ENCODE measurements around the gene GTF2H4. TPM values are rescaled to one million over a fixed set of nuclear protein-coding genes. Genes with fewer than 3 reads are reported as not detected.

The GTF2H4 gene
- total RNA-seq, 1 experiment from 2014 or later = 43.6 TPM

DNA sequence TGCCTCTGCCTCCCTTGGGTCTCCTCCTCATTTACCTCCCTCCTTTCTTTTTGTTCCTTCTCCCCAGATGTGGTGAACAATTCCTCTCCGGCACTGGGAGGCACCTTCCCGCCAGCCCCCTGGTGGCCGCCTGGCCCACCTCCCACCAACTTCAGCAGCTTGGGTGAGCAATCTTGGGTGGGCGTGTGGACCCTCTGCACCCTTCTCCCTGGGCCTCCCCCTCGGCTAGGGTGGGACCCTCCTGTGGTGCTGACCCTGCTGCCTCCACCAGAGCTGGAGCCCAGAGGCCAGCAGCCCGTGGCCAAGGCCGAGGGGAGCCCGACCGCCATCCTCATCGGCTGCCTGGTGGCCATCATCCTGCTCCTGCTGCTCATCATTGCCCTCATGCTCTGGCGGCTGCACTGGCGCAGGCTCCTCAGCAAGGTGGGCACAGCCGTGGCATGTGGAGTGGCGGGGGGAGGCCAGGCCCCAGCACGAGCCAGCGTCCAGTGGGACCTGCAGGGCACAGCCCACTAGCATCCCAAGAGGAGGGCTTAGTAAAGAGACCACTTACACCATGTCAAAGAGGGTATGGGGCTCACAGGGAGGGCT, 14.9 kb upstream of the GTF2H4 start:
- H3K9me3 ChIP-seq = no peaks in the 10 kb centered on the region
- intact Hi-C loops (cut with micrococcal nuclease; ENCODE audit: unreplicated experiment) = no loop called here
- no TSS peak for BruUV-seq (replicated peaks)
- POLR2A ChIA-PET = no interaction called here
- Mint-ChIP-seq H3K27ac (ENCODE audit: unreplicated experiment) (no peak overlapping the region), H3K4me1 (ENCODE audit: low read depth, unreplicated experiment) (no peaks in the 10 kb centered on the region), H3K9me3 (ENCODE audit: unreplicated experiment) (no peaks in the 10 kb centered on the region), H3K36me3 (ENCODE audit: insufficient read depth, unreplicated experiment) (peaks cover 32% of the 10 kb centered on the region), H3K4me3 (ENCODE audit: unreplicated experiment) (no peak overlapping the region), H3K27me3 (ENCODE audit: insufficient read depth, unreplicated experiment) (no peaks in the 10 kb centered on the region)
- CTCF ChIA-PET = interaction anchor here (0.8 kb wide), 1 partner anchor 178 kb away, joined by 3 read pairs; no protein-coding TSS in a partner anchor
- no peaks in the 10 kb centered on the region for H3K4me1 ChIP-seq
- no peak overlapping the region for H3K4me3 ChIP-seq (ENCODE audit: low read depth, low read length)
- TF ChIP-seq, protein P1, sequence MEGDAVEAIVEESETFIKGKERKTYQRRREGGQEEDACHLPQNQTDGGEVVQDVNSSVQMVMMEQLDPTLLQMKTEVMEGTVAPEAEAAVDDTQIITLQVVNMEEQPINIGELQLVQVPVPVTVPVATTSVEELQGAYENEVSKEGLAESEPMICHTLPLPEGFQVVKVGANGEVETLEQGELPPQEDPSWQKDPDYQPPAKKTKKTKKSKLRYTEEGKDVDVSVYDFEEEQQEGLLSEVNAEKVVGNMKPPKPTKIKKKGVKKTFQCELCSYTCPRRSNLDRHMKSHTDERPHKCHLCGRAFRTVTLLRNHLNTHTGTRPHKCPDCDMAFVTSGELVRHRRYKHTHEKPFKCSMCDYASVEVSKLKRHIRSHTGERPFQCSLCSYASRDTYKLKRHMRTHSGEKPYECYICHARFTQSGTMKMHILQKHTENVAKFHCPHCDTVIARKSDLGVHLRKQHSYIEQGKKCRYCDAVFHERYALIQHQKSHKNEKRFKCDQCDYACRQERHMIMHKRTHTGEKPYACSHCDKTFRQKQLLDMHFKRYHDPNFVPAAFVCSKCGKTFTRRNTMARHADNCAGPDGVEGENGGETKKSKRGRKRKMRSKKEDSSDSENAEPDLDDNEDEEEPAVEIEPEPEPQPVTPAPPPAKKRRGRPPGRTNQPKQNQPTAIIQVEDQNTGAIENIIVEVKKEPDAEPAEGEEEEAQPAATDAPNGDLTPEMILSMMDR (IDR thresholded peaks at IDR 0.05; ENCODE audit: insufficient read depth in 1 of 2, low read depth in 1 of 2, low read length in 1 of 2, severe bottlenecking in 1 of 2, unreplicated experiment in 1 of 2) = peak; percentile 30 to 39
- H3K27me3 ChIP-seq (replicated peaks; ENCODE audit: control insufficient read depth, insufficient read depth, low read length) = no peaks in the 10 kb centered on the region
- peak; percentile 15 for DNase-seq
- peaks cover 10% of the 10 kb centered on the region for H3K36me3 ChIP-seq (ENCODE audit: control insufficient read depth, insufficient read depth, low read length)

DNA sequence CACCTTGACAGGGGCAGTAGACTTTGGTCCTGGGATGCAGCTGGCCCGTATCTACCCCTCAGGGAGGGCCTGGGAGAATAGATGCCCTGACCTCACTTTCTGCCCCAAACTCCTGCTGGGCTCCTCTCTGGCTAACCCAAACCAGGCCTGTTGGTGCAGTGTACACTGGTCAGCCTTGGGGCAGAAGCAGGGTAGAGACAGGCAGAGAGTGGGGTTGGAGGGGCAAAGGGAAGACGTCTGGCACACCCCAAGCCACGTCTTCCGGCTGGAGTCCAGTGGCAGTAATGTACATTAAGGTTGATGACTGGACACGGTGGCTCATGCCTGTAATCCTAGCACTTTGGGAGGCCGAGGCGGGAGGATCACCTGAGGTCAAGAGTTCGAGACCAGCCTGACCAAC, 14.3 kb upstream of the GTF2H4 start:
- no peaks in the 10 kb centered on the region for H3K27me3 Mint-ChIP-seq (ENCODE audit: insufficient read depth, unreplicated experiment)
- H3K9me3 ChIP-seq = no peaks in the 10 kb centered on the region
- no peaks in the 10 kb centered on the region for H3K27me3 ChIP-seq (replicated peaks; ENCODE audit: control insufficient read depth, insufficient read depth, low read length)
- no peak overlapping the region for H3K4me3 Mint-ChIP-seq (ENCODE audit: unreplicated experiment)
- peaks cover 9% of the 10 kb centered on the region for H3K36me3 ChIP-seq (ENCODE audit: control insufficient read depth, insufficient read depth, low read length)
- ChIA-PET CTCF (no interaction called here), POLR2A (no interaction called here)
- H3K9me3 Mint-ChIP-seq (ENCODE audit: unreplicated experiment) = no peaks in the 10 kb centered on the region
- TF ChIP-seq, protein P1 (IDR thresholded peaks at IDR 0.05; ENCODE audit: insufficient read depth in 1 of 2, low read depth in 1 of 2, low read length in 1 of 2, severe bottlenecking in 1 of 2, unreplicated experiment in 1 of 2) = no peak
- H3K4me1 ChIP-seq = no peaks in the 10 kb centered on the region
- no peak overlapping the region for H3K27ac Mint-ChIP-seq (ENCODE audit: unreplicated experiment)
- intact Hi-C loops (cut with micrococcal nuclease; ENCODE audit: unreplicated experiment) = no loop called here
- no peak overlapping the region for H3K4me3 ChIP-seq (ENCODE audit: low read depth, low read length)
- BruUV-seq (replicated peaks) = no TSS peak
- peaks cover 32% of the 10 kb centered on the region for H3K36me3 Mint-ChIP-seq (ENCODE audit: insufficient read depth, unreplicated experiment)
- DNase-seq = no peak
- no peaks in the 10 kb centered on the region for H3K4me1 Mint-ChIP-seq (ENCODE audit: low read depth, unreplicated experiment)

DNA sequence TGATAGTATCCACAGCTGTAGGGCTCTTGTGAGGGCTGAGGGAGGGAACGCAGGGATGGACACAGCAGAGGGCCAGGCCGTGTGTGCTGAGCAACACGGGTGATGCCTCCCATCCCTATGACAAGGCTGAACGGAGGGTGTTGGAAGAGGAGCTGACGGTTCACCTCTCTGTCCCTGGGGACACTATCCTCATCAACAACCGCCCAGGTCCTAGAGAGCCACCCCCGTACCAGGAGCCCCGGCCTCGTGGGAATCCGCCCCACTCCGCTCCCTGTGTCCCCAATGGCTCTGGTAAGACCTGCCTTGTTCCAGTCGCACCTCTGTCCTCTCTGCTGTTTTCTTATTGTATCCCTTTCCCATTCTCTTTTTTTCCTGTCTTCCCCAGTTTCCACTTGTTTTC, 13.6 kb upstream of the GTF2H4 start:
- Histone ChIP-seq H3K9me3 (no peaks in the 10 kb centered on the region), H3K27me3 (replicated peaks; ENCODE audit: control insufficient read depth, insufficient read depth, low read length) (no peaks in the 10 kb centered on the region), H3K4me1 (no peaks in the 10 kb centered on the region), H3K36me3 (ENCODE audit: control insufficient read depth, insufficient read depth, low read length) (peaks cover 8% of the 10 kb centered on the region), H3K4me3 (ENCODE audit: low read depth, low read length) (no peak overlapping the region)
- intact Hi-C loops (cut with micrococcal nuclease; ENCODE audit: unreplicated experiment) = no loop called here
- Mint-ChIP-seq H3K27me3 (ENCODE audit: insufficient read depth, unreplicated experiment) (no peaks in the 10 kb centered on the region), H3K4me3 (ENCODE audit: unreplicated experiment) (no peak overlapping the region), H3K4me1 (ENCODE audit: low read depth, unreplicated experiment) (no peaks in the 10 kb centered on the region), H3K36me3 (ENCODE audit: insufficient read depth, unreplicated experiment) (peaks cover 32% of the 10 kb centered on the region), H3K27ac (ENCODE audit: unreplicated experiment) (no peak overlapping the region), H3K9me3 (ENCODE audit: unreplicated experiment) (no peaks in the 10 kb centered on the region)
- BruUV-seq (replicated peaks) = no TSS peak
- TF ChIP-seq, protein P1 (IDR thresholded peaks at IDR 0.05; ENCODE audit: insufficient read depth in 1 of 2, low read depth in 1 of 2, low read length in 1 of 2, severe bottlenecking in 1 of 2, unreplicated experiment in 1 of 2) = no peak
- no peak for DNase-seq
- CTCF ChIA-PET = no interaction called here
- POLR2A ChIA-PET = no interaction called here

All from Caco-2 (cell line).